Erythroblast (primary cell): ENCODE measurements around the gene ULK4.

Source experiments
- GATA1 ChIP-seq: IDR thresholded peaks from 2 replicates; pipeline ENCODE4 v1.6.1; 2011; ENCODE audit warnings: low read depth, mild to moderate bottlenecking, control low read depth, low read length, moderate library complexity
- POLR2A ChIP-seq: IDR thresholded peaks from 2 replicates; pipeline ENCODE4 v1.6.1; 2011; ENCODE audit warnings: mild to moderate bottlenecking, low read length

- no peak for TF ChIP-seq POLR2A
- no peak for TF ChIP-seq GATA1
Observed at GRCh38 chr3:41598402-41599126, 363.3 kb downstream of the ULK4 start.
